GM19328 (cell line): ENCODE data around the gene ARHGAP12.
"Not testable (repeated sequence)": the region's sequence is repeated elsewhere in the genome, so short reads cannot be mapped to it uniquely, and the experiment has no call there.

Experiments
- ATAC-seq: cut with Tn5 transposase; IDR thresholded peaks from one replicate; pipeline ENCODE4 v1.9.1; 2021; ENCODE audit warnings: mild to moderate bottlenecking, moderate library complexity; ENCODE audit not compliant: unreplicated experiment

The ARHGAP12 gene

DNA sequence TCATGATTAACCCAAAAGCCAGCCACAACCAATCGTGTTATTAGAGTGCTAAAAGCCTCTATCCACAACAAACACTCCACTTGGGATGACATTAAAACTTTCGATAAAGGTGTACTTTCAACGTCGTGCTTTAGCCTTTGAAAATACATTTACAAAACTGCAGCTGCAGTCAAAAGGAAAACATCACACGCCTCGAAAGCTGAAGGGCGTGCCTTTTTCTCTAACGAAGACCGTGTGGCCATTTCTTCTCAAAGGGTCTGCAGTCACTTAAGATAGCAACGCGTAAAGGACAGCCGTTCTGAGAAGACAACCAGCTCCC lies 1.1 kb downstream of the ARHGAP12 start:
- ATAC-seq, result no peak

DNA sequence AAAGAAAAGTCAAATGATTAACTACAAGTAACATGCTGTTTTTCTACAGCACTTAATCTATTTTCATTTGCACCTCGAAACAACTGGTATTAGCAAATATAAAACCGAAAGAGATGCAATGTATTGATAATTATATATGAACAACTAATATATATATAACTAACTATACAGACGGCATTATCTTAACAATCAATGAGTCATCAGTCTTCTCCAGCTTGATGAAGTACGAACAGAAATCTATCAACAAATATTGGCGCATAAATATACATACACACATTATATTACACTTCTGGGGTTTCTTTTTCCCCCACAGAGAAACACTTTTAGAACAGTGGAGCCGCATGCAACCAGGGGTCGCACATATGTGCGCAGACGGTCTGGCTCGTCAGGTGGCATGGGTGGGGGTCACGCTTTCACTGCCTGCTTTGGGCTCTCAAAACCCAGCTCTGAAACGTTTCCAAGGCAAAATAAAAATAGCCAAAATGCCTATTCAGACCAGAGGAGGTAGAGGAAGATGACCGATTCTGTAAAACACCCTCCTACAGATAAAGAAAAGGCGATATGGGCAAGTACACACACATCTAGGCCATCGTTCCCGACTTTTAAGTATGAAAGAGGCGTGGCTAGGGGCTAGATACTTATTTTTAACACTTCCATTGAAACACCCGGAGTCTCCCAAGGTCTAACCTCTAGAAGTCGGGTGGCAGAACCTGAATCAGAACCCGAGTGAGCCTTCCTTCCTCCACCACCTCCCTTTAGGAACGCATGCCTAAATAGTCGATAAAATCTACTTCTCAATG lies 1.7 kb downstream of the ARHGAP12 start:
- no peak for ATAC-seq

DNA sequence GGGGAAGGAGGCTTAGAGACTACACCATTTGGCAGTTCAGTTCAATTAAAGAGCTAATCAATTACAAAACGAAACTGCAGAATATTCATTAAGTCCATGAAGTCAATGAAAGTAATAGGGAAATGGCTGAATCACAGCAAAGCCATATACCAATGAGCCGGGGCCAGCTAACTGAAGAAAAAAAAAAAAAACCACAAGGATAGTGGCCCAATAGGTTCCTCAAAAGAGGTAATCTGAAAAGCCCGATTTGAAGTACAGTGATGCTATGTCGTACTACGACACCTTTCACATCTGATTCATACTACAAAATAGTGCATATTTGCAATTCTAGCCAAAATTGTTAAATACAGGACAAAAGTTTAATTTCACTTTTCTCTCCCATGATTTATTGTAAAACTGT lies 2.5 kb downstream of the ARHGAP12 start:
- ATAC-seq, result no peak

- ATAC-seq, result no peak
These were observed 3.8 kb downstream of the ARHGAP12 start for GRCh38 chr10:31924833-31925232.

GRCh38 chr10:31923389-31923788 lies 5.2 kb downstream of the ARHGAP12 start:
- ATAC-seq, result no peak

DNA sequence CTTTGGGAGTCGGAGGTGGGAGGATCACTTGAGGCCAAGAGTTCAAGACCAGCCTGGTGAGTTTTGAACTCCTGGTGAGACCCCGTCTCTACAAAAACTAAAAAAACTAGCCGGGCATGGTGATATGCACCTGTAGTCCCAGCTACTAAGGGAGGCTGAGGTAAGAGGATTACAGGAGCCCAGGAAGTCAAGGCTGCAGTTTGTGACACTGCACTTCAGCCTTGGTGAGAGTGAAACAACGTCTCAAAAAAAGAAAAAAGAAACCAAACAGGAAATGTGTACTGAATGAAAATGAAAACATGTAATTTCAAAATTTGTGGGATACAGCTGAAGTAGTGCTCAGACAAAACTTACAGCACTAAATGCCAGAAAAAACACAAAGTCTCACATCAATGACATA lies 7.6 kb downstream of the ARHGAP12 start:
- ATAC-seq, result no peak

- ATAC-seq, result no peak
These were observed 8.1 kb downstream of the ARHGAP12 start for GRCh38 chr10:31920538-31920937.

- no peak for ATAC-seq
These were observed 9.8 kb downstream of the ARHGAP12 start for GRCh38 chr10:31918671-31919409.

- no peak for ATAC-seq
These were observed 14.3 kb downstream of the ARHGAP12 start for GRCh38 chr10:31914370-31914769.

- ATAC-seq, result no peak
These were observed 15.5 kb downstream of the ARHGAP12 start for GRCh38 chr10:31912898-31913850.

DNA sequence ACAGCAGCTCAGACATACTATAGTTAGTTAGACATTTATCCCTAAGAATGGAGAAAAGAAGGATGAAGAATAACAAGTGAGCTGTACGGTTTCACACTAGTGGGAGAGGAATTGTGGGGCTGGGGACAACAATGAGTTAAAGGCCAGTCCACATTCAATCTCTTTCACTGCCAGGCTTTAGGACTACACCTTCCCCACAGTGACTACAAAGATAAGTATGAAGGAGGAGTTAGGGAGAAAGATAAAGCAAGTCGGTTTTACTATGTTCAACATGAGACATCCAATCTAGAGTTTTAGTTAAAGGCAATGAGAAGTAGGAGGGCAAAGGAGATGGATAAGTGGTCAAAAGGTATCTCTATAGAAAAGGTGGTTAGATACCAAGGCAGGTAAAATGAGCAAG lies 16.3 kb downstream of the ARHGAP12 start:
- no peak for ATAC-seq

DNA sequence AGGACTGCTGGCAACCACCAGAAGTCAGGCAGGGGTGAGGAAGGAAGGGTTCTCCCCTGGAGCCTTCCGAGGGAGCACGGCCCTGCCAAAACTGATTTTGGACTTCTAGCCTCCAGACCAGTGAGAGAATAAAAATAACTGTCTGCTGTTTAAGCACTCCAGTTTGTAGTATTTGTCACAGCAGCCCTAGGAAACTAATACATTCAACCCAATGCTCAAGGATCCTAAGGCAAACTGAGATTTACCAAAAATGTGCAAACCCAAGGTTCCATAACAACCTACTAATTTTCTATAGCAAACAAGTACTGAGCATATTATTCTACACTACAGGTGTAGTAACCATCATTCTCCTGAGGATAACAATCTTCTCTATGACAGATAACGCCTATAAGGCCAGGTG lies 18.6 kb downstream of the ARHGAP12 start:
- ATAC-seq, result no peak

GRCh38 chr10:31908157-31908556 lies 20.5 kb downstream of the ARHGAP12 start:
- no peak for ATAC-seq

GRCh38 chr10:31906039-31906438 lies 22.6 kb downstream of the ARHGAP12 start:
- ATAC-seq, result no peak

DNA sequence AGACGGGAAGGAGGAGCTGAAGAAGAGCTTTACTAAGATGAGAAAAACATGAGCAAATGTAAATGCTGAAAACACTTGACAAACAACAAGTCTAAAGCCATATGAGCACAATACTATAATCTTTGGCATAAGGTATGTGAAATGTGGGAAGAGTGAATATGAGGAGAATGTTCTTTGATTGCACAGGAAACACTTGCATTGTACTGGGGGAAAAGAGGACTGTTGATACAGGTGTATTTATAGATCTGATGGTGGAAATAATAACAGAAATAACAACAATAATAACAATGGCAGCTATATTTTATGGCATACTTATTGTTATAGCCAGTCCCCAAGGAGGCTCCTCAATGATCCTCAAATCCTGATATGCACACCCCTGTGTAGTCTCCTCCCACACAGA lies 23.0 kb downstream of the ARHGAP12 start:
- no peak for ATAC-seq

DNA sequence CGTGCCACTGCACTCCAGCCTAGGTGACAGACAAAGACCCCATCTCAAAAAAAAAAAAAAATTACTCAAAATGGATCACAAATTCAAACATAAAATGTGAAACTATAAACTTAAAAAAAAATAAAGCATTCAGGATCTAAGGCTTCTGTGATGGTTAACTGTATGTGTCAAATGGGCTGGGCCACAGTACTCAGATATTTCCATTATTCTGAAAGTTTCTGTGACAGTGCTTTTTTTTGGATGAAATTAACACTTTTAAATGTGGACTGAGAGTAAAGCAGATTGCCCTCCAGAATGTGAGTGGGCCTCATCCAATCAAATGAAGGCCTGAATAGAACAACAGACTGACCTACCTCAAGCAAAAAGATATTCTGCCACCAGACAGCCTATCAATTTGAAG lies 26.0 kb downstream of the ARHGAP12 start:
- no peak for ATAC-seq

- ATAC-seq, result no peak
These were observed 31.1 kb downstream of the ARHGAP12 start for GRCh38 chr10:31897506-31897905.

GRCh38 chr10:31896968-31897384 lies 31.7 kb downstream of the ARHGAP12 start:
- ATAC-seq, result no peak

DNA sequence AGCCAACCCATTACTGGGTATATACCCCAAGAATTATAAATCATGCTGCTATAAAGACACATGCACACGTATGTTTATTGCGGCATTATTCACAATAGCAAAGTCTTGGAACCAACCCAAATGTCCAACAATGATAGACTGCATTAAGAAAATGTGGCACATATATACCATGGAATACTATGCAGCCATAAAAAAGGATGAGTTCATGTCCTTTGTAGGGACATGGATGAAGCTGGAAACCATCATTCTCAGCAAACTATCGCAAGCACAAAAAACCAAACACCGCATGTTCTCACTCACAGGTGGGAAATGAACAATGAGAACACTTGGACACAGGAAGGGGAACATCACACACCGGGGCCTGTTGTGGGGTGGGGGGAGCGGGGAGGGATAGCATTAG lies 32.9 kb downstream of the ARHGAP12 start:
- ATAC-seq, result not testable (repeated sequence)

DNA sequence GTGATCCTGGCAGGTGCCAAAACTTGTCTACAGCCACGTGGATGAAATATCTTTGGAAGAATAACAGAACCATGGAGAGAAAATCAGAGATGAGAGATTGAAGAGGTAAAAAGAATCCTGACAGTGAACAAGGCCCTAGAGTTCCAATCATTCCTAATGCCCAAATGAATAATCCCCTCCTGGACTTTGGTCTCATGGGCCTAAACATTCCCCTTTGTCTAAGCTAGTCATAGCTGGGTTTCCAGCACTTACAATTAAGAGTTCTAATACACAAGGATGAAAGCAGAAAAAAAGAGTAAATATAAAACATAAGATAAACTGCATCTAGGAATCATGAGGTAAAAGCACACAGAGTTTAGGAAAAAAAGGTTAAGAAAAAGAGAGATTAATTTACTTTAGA lies 40.2 kb downstream of the ARHGAP12 start:
- no peak for ATAC-seq

DNA sequence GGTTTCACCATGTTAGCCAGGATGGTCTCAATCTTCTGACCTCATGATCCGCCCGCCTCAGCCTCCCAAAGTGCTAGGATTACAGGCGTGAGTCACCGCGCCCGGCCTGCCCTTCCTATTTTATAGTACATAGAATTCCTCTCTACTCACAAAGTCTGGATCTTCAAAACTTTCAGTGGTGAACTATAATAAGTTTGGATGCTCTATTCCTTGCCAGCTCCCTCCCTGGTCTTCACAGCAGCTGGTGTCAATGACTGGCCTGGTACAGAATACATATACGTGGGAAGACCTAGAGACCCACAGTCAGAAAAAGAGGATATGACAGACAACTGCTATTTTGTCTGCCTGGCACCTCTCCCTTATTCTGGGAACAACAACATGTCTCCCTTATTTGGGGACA lies 40.8 kb downstream of the ARHGAP12 start:
- no peak for ATAC-seq
